Spleen (tissue), 7 donors: Measurements from ENCODE around the gene MYO16.

Experiments used
- POLR2A ChIP-seq, 3 donors: fragments of 450-650 bp; IDR thresholded peaks; one replicate each; pipeline ENCODE4 v1.5.1; 2017; ENCODE audit warnings: antibody characterized with exemption in 3 of 3, mild to moderate bottlenecking in 1 of 3
- POLR2AphosphoS5 ChIP-seq, 3 donors: sonication (generic); formaldehyde crosslinking; IDR thresholded peaks; one replicate each; pipeline ENCODE4 v1.5.1; 2017; ENCODE audit warnings: antibody characterized with exemption in 3 of 3
- TF ChIP-seq, protein P1 (sequence below), 11 experiments: fragments of 200-600 bp in 7 of 11; fragments of 450-650 bp in 4 of 11; sonication (generic) in 4 of 11; IDR thresholded peaks in 8 of 11; conservative IDR thresholded peaks in 3 of 11; 1 replicate in 7 of 11; 2 replicates in 4 of 11; pipeline versions ENCODE4 v1.4.0 to v1.8.0; 2016 to 2021; ENCODE audit warnings: antibody characterized with exemption in 11 of 11, inconsistent platforms in 4 of 11, mild to moderate bottlenecking in 1 of 11
- donor health status: DM: no; HTN: no; CAD: no; lungs with moderate emphysema.
- donor health status: DM: no; HTN: no; CAD: no.
- donor health status: DM: no; HTN: no; CAD: no.

DNA sequence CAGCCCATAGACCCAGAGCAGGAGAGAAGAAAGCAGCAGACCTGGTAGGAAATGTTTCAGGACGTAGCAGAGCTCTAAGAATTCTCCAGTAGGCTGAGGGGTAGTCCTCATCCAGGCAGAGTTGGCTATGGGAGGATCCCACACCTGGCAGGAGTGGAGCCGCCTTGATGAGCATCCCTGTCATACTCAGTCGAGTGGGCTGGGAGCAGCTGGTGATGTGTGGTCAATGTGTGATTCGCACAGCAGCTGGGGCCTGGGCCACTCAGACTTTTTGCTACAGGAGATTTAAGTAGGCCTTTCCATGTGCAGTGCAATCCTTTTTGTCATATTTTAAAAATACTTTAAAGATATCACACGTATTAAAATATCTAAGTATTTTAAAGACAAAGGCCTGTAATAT, 56.6 kb downstream of the MYO16 start:
- TF ChIP-seq, protein P1, sequence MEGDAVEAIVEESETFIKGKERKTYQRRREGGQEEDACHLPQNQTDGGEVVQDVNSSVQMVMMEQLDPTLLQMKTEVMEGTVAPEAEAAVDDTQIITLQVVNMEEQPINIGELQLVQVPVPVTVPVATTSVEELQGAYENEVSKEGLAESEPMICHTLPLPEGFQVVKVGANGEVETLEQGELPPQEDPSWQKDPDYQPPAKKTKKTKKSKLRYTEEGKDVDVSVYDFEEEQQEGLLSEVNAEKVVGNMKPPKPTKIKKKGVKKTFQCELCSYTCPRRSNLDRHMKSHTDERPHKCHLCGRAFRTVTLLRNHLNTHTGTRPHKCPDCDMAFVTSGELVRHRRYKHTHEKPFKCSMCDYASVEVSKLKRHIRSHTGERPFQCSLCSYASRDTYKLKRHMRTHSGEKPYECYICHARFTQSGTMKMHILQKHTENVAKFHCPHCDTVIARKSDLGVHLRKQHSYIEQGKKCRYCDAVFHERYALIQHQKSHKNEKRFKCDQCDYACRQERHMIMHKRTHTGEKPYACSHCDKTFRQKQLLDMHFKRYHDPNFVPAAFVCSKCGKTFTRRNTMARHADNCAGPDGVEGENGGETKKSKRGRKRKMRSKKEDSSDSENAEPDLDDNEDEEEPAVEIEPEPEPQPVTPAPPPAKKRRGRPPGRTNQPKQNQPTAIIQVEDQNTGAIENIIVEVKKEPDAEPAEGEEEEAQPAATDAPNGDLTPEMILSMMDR (IDR thresholded peaks at IDR 0.05 in 8 of 11, conservative IDR thresholded peaks at IDR 0.05 in 3 of 11), result no peak
- no peak for TF ChIP-seq POLR2AphosphoS5 (IDR thresholded peaks at IDR 0.05)
- TF ChIP-seq POLR2A (IDR thresholded peaks at IDR 0.05), result no peak
